Right lobe of liver (tissue), 6 donors: Measurements from ENCODE around the gene WNT9B. TPM values are rescaled to one million over a fixed set of nuclear protein-coding genes. Genes with fewer than 3 reads are reported as not detected.

ENCODE experiments used
- ATAC-seq, 4 donors: fragments of 200-7000 bp; cut with Tn5 transposase; one replicate each; pipeline ENCODE4 v1.9.1; 2020; ENCODE audit warnings: mild to moderate bottlenecking in 4 of 4, moderate library complexity in 4 of 4
- DNase-seq, 3 donors: peaks; one replicate each; pipeline ENCODE4 v3.0.0-alpha.2; 2020
- H3K27ac ChIP-seq, 3 donors: fragments of 200-600 bp; one replicate each; pipeline ENCODE4 v1.8.0; 2022
- H3K27me3 ChIP-seq, 2 donors: fragments of 200-600 bp; one replicate each; pipeline ENCODE4 v1.8.0; 2022
- H3K36me3 ChIP-seq, 4 donors: fragments of 200-600 bp; sonication (generic) in 1 of 4; one replicate each; pipeline versions ENCODE4 v1.5.1 to v1.8.0; 2017 to 2022; ENCODE audit warnings: control low read depth in 1 of 4
- H3K4me1 ChIP-seq, 4 donors: fragments of 200-600 bp; sonication (generic) in 1 of 4; one replicate each; pipeline versions ENCODE4 v1.5.1 to v1.8.0; 2017 to 2022; ENCODE audit warnings: control low read depth in 1 of 4
- H3K4me3 ChIP-seq, 3 donors: fragments of 200-600 bp; one replicate each; pipeline ENCODE4 v1.8.0; 2022
- H3K9me3 ChIP-seq, 4 donors: fragments of 200-600 bp; sonication (generic) in 1 of 4; one replicate each; pipeline versions ENCODE4 v1.5.1 to v1.8.0; 2017 to 2022; ENCODE audit warnings: control low read depth in 1 of 4
- POLR2A ChIP-seq: fragments of 450-650 bp; IDR thresholded peaks from one replicate; pipeline ENCODE4 v1.6.1; 2017; ENCODE audit warnings: antibody characterized with exemption, mild to moderate bottlenecking
- WGBS: methylation state at CpG from one replicate; pipeline ENCODE4 v1.1.6; 2018; ENCODE audit warnings: low coverage, low lambda C conversion rate; ENCODE audit not compliant: insufficient coverage; ENCODE audit errors: missing lambda C conversion rate; 5-methylcytosine and 5-hydroxymethylcytosine counted together
- intact Hi-C, 2 donors: fragments of 100-400 bp; cut with DNase I; formaldehyde crosslinking; loops; one replicate each; pipeline versions ENCODE4 v1.11.2 to v1.14.1; 2022
- total RNA-seq, 6 experiments: library from RNA; depleted of rRNA in 2 of 6; stranded (reverse); fragments of >200 nt in 2 of 6; fragmentation: NEBNext Ultra II Directional in 3 of 6; extraction: Animal tissue kit (Norgen Biotek cat#: 25700) in 3 of 6; gene quantifications; one replicate each; pipeline versions ENCODE4 v1.1.0 to v1.2.4, GENCODE V29; 2016 to 2023
- TF ChIP-seq, protein P1 (sequence below), 4 donors: fragments of 200-600 bp in 3 of 4; fragments of 450-650 bp in 1 of 4; IDR thresholded peaks; one replicate each; pipeline versions ENCODE4 v1.5.1 to v1.8.0; 2016 to 2022; ENCODE audit warnings: antibody characterized with exemption in 4 of 4, mild to moderate bottlenecking in 2 of 4
- donor health status: DM: no; HTN: yes; CAD: no.
- donor health status: DM: no; HTN: no; CAD: no.
- donor health status: DM: no; HTN: no; CAD: no.
- donor health status: DM: no; HTN: yes; CAD: no.
- donor health status: DM: no; HTN: yes; CAD: no.

The WNT9B gene
- total RNA-seq, 6 experiments from 2014 or later = 0.55 to 1.7 (median 1.2) TPM; not detected in 3

DNA sequence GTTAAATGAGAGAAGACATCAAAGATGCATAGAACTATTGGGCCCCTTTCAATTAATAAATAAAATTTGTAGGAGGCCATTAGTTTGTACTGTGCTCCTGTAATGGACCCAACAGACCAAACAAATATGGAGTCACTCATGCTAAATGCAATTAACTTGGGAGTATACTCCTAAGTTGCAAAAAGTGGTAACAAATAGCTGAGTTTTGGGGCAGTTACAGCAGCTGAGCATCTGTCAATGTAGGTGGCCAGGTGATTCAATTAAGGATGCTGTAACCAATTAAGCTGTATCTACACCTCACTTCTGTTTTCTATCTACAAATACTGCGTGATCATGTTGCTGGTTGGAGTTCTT lies 34.9 kb downstream of the WNT9B start:
- Histone ChIP-seq H3K36me3 (no peaks in the 10 kb centered on the region), H3K4me3 (no peak overlapping the region), H3K9me3 (no peaks in the 10 kb centered on the region), H3K4me1 (no peaks in the 10 kb centered on the region), H3K27ac (no peak overlapping the region), H3K27me3 (no peaks in the 10 kb centered on the region)
- 75% methylated on average over 1 of the region's 1 CpG for WGBS
- DNase-seq (no peak), ATAC-seq (no peak)
- intact Hi-C loops = loop anchor here in 1 of 2 donors (10.0 kb wide), 1 partner anchor 49 kb away; no protein-coding TSS in a partner anchor
- TF ChIP-seq POLR2A = no peak
- TF ChIP-seq, protein P1, sequence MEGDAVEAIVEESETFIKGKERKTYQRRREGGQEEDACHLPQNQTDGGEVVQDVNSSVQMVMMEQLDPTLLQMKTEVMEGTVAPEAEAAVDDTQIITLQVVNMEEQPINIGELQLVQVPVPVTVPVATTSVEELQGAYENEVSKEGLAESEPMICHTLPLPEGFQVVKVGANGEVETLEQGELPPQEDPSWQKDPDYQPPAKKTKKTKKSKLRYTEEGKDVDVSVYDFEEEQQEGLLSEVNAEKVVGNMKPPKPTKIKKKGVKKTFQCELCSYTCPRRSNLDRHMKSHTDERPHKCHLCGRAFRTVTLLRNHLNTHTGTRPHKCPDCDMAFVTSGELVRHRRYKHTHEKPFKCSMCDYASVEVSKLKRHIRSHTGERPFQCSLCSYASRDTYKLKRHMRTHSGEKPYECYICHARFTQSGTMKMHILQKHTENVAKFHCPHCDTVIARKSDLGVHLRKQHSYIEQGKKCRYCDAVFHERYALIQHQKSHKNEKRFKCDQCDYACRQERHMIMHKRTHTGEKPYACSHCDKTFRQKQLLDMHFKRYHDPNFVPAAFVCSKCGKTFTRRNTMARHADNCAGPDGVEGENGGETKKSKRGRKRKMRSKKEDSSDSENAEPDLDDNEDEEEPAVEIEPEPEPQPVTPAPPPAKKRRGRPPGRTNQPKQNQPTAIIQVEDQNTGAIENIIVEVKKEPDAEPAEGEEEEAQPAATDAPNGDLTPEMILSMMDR (IDR thresholded peaks at IDR 0.05) = no peak

GRCh38 chr17:46887717-46888116 lies 36.3 kb downstream of the WNT9B start:
- ATAC-seq (no peak), DNase-seq (no peak)
- Histone ChIP-seq H3K27ac (no peak overlapping the region), H3K36me3 (no peaks in the 10 kb centered on the region), H3K9me3 (no peaks in the 10 kb centered on the region), H3K27me3 (no peaks in the 10 kb centered on the region), H3K4me3 (no peak overlapping the region), H3K4me1 (no peaks in the 10 kb centered on the region)
- TF ChIP-seq POLR2A = no peak
- TF ChIP-seq, protein P1 (IDR thresholded peaks at IDR 0.05) = no peak
- WGBS = 100% methylated on average over 3 of the region's 3 CpGs
- intact Hi-C loops = loop anchor here in 1 of 2 donors (10.0 kb wide), 1 partner anchor 47 kb away; no protein-coding TSS in a partner anchor

GRCh38 chr17:46888727-46889126 lies 37.3 kb downstream of the WNT9B start:
- H3K4me3 ChIP-seq = no peak overlapping the region
- no CpG with 5 or more reads among the region's 1 CpG for WGBS
- DNase-seq (no peak), ATAC-seq (no peak)
- intact Hi-C loops = loop anchor here in 1 of 2 donors (10.0 kb wide), 1 partner anchor 46 kb away; no protein-coding TSS in a partner anchor
- H3K27ac ChIP-seq = no peak overlapping the region
- H3K27me3 ChIP-seq = no peaks in the 10 kb centered on the region
- H3K36me3 ChIP-seq = no peaks in the 10 kb centered on the region
- TF ChIP-seq, protein P1 (IDR thresholded peaks at IDR 0.05) = no peak
- no peak for TF ChIP-seq POLR2A
- H3K4me1 ChIP-seq = no peaks in the 10 kb centered on the region
- no peaks in the 10 kb centered on the region for H3K9me3 ChIP-seq

- intact Hi-C loops = loop anchor here in 1 of 2 donors (10.0 kb wide), 1 partner anchor 45 kb away; no protein-coding TSS in a partner anchor
- no peaks in the 10 kb centered on the region for H3K36me3 ChIP-seq
- WGBS = 72% methylated on average over 4 of the region's 4 CpGs
These were observed 38.1 kb downstream of the WNT9B start for GRCh38 chr17:46889519-46889918.

More at GRCh38 chr17:46889519-46889918, 38.1 kb downstream of the WNT9B start:
- no peak overlapping the region for H3K4me3 ChIP-seq
- TF ChIP-seq, protein P1 (IDR thresholded peaks at IDR 0.05) = no peak
- TF ChIP-seq POLR2A = no peak
- H3K27ac ChIP-seq = no peak overlapping the region
- H3K9me3 ChIP-seq = no peaks in the 10 kb centered on the region
- H3K4me1 ChIP-seq = no peaks in the 10 kb centered on the region
- no peak for DNase-seq
- H3K27me3 ChIP-seq = no peaks in the 10 kb centered on the region
- ATAC-seq = no peak
